Measurements from ENCODE around the gene TRIM72. TPM values are rescaled to one million over a fixed set of nuclear protein-coding genes. Genes with fewer than 3 reads are reported as not detected.

Gene TRIM72
- total RNA-seq, 5 donors from 2014 or later (not counting 1 experiment from before 2014, with no cell fraction given), result 0.03 to 0.09 (median 0.09) TPM; not detected in 2

GRCh38 chr16:31206776-31207175 is 7.1 kb upstream of the TRIM72 start:
- no peaks in the 10 kb centered on the region for H3K9me3 ChIP-seq

GRCh38 chr16:31213342-31213741 is 577 bp upstream of the TRIM72 start:
- no peaks in the 10 kb centered on the region for H3K36me3 ChIP-seq (ENCODE audit: control insufficient read depth in 2 of 2, extremely low read depth in 1 of 2, insufficient read depth in 1 of 2, low read length in 1 of 2)
- ChIA-PET POLR2A (interaction anchor here in 1 of 2 donors (0.6 kb wide), 1 partner anchor 57 kb away, joined by 3 read pairs; no protein-coding TSS in a partner anchor), CTCF (no interaction called here)
- H3K27ac ChIP-seq (ENCODE audit: low read length), result no peak overlapping the region
- ATAC-seq (replicated peaks in 1 of 4) (no peak), DNase-seq (no peak)
- Mint-ChIP-seq H3K36me3 (no peaks in the 10 kb centered on the region), H3K9me3 (no peaks in the 10 kb centered on the region), H3K27ac (no peak overlapping the region), H3K4me1 (peaks cover 16 to 24% (median 17%) of the 10 kb centered on the region in 3 donors), H3K27me3 (peaks cover 19 to 40% of the 10 kb centered on the region in 2 donors), H3K4me3 (peak overlapping the region in 1 of 3 donors; percentile 52)
- H3K4me3 ChIP-seq (ENCODE audit: control insufficient read depth in 1 of 2, extremely low read depth in 1 of 2, low read length in 1 of 2), result no peak overlapping the region
- no peaks in the 10 kb centered on the region for H3K9me3 ChIP-seq
- H3K4me1 ChIP-seq (ENCODE audit: control insufficient read depth in 1 of 2, extremely low read depth in 1 of 2, insufficient read depth in 2 of 2, low read length in 2 of 2), result peaks cover 0 to 26% of the 10 kb centered on the region in 2 experiments
- H3K27me3 ChIP-seq (replicated peaks in 1 of 2; ENCODE audit: control insufficient read depth in 2 of 2, extremely low read depth in 1 of 2, insufficient read depth in 2 of 2, low read length in 1 of 2), result peaks cover 0 to 47% of the 10 kb centered on the region in 2 experiments
- no CpG with 5 or more reads among the region's 1 CpG for WGBS (ENCODE audit: insufficient coverage)

More at GRCh38 chr16:31206776-31207175, 7.1 kb upstream of the TRIM72 start:
- H3K27me3 Mint-ChIP-seq, result no peaks in the 10 kb centered on the region
- Histone ChIP-seq H3K27me3 (replicated peaks in 1 of 2; ENCODE audit: control insufficient read depth in 2 of 2, extremely low read depth in 1 of 2, insufficient read depth in 2 of 2, low read length in 1 of 2) (peaks cover 0 to 8% of the 10 kb centered on the region in 2 experiments), H3K4me3 (ENCODE audit: control insufficient read depth in 1 of 2, extremely low read depth in 1 of 2, low read length in 1 of 2) (no peak overlapping the region), H3K4me1 (ENCODE audit: control insufficient read depth in 1 of 2, extremely low read depth in 1 of 2, insufficient read depth in 2 of 2, low read length in 2 of 2) (peaks cover 0 to 12% of the 10 kb centered on the region in 2 experiments), H3K27ac (ENCODE audit: low read length) (no peak overlapping the region), H3K36me3 (ENCODE audit: control insufficient read depth in 2 of 2, extremely low read depth in 1 of 2, insufficient read depth in 1 of 2, low read length in 1 of 2) (no peaks in the 10 kb centered on the region)
- H3K36me3 Mint-ChIP-seq, result no peaks in the 10 kb centered on the region
- no peak overlapping the region for H3K4me3 Mint-ChIP-seq
- POLR2A ChIA-PET, result no interaction called here
- no peaks in the 10 kb centered on the region for H3K9me3 Mint-ChIP-seq
- peaks cover 10 to 15% (median 11%) of the 10 kb centered on the region in 3 donors for H3K4me1 Mint-ChIP-seq
- WGBS (ENCODE audit: insufficient coverage), result 89% methylated on average over 3 of the region's 6 CpGs
- no peak overlapping the region for H3K27ac Mint-ChIP-seq
- CTCF ChIA-PET, result no interaction called here
- DNase-seq (no peak), ATAC-seq (replicated peaks in 1 of 4) (no peak)

DNA sequence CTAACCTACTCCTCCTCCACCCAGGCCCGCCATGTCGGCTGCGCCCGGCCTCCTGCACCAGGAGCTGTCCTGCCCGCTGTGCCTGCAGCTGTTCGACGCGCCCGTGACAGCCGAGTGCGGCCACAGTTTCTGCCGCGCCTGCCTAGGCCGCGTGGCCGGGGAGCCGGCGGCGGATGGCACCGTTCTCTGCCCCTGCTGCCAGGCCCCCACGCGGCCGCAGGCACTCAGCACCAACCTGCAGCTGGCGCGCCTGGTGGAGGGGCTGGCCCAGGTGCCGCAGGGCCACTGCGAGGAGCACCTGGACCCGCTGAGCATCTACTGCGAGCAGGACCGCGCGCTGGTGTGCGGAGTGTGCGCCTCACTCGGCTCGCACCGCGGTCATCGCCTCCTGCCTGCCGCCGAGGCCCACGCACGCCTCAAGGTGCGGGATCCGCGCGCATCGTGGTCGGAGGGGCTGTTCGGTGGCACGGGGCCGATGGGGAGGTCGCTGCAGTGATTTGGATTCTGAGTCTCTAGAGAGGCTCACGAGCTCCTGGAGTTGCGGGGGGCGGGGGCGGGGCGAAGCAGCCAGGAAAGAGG is 878 bp downstream of the TRIM72 start:
- H3K9me3 Mint-ChIP-seq, result no peaks in the 10 kb centered on the region
- ChIA-PET CTCF (no interaction called here), POLR2A (interaction anchor here in 1 of 2 donors (0.5 kb wide), 1 partner anchor 659 kb away, joined by 7 read pairs; the partner anchor contains the start of gene ZNF267)
- no peak overlapping the region for H3K27ac ChIP-seq (ENCODE audit: low read length)
- H3K36me3 ChIP-seq (ENCODE audit: control insufficient read depth in 2 of 2, extremely low read depth in 1 of 2, insufficient read depth in 1 of 2, low read length in 1 of 2), result no peaks in the 10 kb centered on the region
- peaks cover 27 to 52% of the 10 kb centered on the region in 2 donors for H3K27me3 Mint-ChIP-seq
- H3K27me3 ChIP-seq (replicated peaks in 1 of 2; ENCODE audit: control insufficient read depth in 2 of 2, extremely low read depth in 1 of 2, insufficient read depth in 2 of 2, low read length in 1 of 2), result peaks cover 0 to 61% of the 10 kb centered on the region in 2 experiments
- H3K27ac Mint-ChIP-seq, result no peak overlapping the region
- peak overlapping the region; percentile 20 to 53 for H3K4me3 ChIP-seq (ENCODE audit: control insufficient read depth in 1 of 2, extremely low read depth in 1 of 2, low read length in 1 of 2)
- DNase-seq (peak in 6 of 35 experiments; percentile 9 to 29 (median 20)), ATAC-seq (replicated peaks in 1 of 4) (peak; percentile 41 to 54 (median 50))
- peak overlapping the region; percentile 41 to 74 (median 70) for H3K4me3 Mint-ChIP-seq
- H3K4me1 Mint-ChIP-seq, result peaks cover 16 to 24% (median 17%) of the 10 kb centered on the region in 3 donors
- peaks cover 0 to 26% of the 10 kb centered on the region in 2 experiments for H3K4me1 ChIP-seq (ENCODE audit: control insufficient read depth in 1 of 2, extremely low read depth in 1 of 2, insufficient read depth in 2 of 2, low read length in 2 of 2)
- no peaks in the 10 kb centered on the region for H3K36me3 Mint-ChIP-seq
- no peaks in the 10 kb centered on the region for H3K9me3 ChIP-seq
- 19% methylated on average over 58 of the region's 58 CpGs for WGBS (ENCODE audit: insufficient coverage)

- Mint-ChIP-seq H3K9me3 (no peaks in the 10 kb centered on the region), H3K4me3 (peak overlapping the region; percentile 67 to 74 (median 70)), H3K27me3 (peaks cover 27 to 52% of the 10 kb centered on the region in 2 donors), H3K36me3 (no peaks in the 10 kb centered on the region), H3K4me1 (peaks cover 16 to 24% (median 17%) of the 10 kb centered on the region in 3 donors), H3K27ac (no peak overlapping the region)
- no peaks in the 10 kb centered on the region for H3K9me3 ChIP-seq
- H3K27me3 ChIP-seq (replicated peaks in 1 of 2; ENCODE audit: control insufficient read depth in 2 of 2, extremely low read depth in 1 of 2, insufficient read depth in 2 of 2, low read length in 1 of 2), result peaks cover 0 to 63% of the 10 kb centered on the region in 2 experiments
- H3K4me1 ChIP-seq (ENCODE audit: control insufficient read depth in 1 of 2, extremely low read depth in 1 of 2, insufficient read depth in 2 of 2, low read length in 2 of 2), result peaks cover 0 to 26% of the 10 kb centered on the region in 2 experiments
- no peak overlapping the region for H3K27ac ChIP-seq (ENCODE audit: low read length)
- ChIA-PET CTCF (interaction anchor here in 1 of 2 donors (1.1 kb wide), 1 partner anchor 15 kb away, joined by 3 read pairs; no protein-coding TSS in a partner anchor), POLR2A (interaction anchor here in 1 of 2 donors (0.5 to 0.9 kb wide), 2 partner anchors 18 to 34 kb away, joined by 3 read pairs; no protein-coding TSS in a partner anchor)
- WGBS (ENCODE audit: insufficient coverage), result 3% methylated on average over 59 of the region's 63 CpGs
- ATAC-seq (replicated peaks in 1 of 4) (peak; percentile 39 to 69 (median 46)), DNase-seq (peak in 7 of 35 experiments; percentile 16 to 42 (median 18))
- H3K36me3 ChIP-seq (ENCODE audit: control insufficient read depth in 2 of 2, extremely low read depth in 1 of 2, insufficient read depth in 1 of 2, low read length in 1 of 2), result no peaks in the 10 kb centered on the region
- H3K4me3 ChIP-seq (ENCODE audit: control insufficient read depth in 1 of 2, extremely low read depth in 1 of 2, low read length in 1 of 2), result peak overlapping the region; percentile 20 to 53
Observed at GRCh38 chr16:31215287-31216162, 1.6 kb downstream of the TRIM72 start.

DNA sequence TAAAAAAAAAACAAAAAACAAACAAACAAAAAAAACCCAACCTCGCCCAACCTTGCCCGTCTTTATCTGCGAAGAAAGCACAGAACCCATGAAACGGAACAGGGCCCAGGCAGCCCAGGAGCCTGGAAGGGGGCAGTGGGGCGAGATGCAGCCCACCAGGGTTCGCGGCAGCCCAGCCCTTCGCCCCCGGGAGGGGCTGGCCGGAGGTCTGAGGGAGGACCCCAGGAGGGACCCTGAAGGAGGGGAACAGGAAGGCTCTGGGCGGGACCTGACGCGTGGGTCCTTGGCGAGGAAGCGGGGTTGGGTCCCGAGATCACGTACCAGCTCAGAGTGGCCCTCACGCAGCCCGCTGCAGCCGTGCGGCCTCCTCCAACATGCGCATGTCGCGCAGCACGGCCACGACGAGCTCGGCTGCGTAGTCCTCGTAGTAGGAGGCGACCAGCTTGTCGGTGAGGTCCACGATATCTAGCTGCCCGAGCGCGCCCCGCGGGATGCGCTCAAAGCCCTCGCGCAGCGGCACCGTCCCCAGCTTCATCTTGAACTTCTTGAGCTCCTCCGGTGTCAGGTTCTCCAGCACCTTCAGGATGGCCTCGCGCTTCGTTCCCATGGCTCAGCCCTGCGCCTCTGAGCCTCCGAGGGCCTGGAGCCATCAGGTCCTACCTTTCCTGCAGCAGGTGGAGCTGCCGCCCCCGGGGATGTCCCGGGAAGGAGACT is 2.7 kb downstream of the TRIM72 start, which contains the start of gene PYDC1:
TSS of gene PYDC1 (minus strand) at position 714 of the 714 bp plus-strand sequence. CDS start at position 607, 107 bp downstream.
- H3K9me3 Mint-ChIP-seq, result no peaks in the 10 kb centered on the region
- ChIA-PET CTCF (interaction anchor here in 1 of 2 donors (1.0 to 1.1 kb wide), 2 partner anchors 8 to 16 kb away, joined by 3 read pairs; no protein-coding TSS in a partner anchor), POLR2A (interaction anchor here in 1 of 2 donors (0.9 kb wide), 1 partner anchor 35 kb away, joined by 3 read pairs; no protein-coding TSS in a partner anchor)
- no peak within 1 kb of the TSS for H3K27ac ChIP-seq (ENCODE audit: low read length)
- peaks cover 16 to 23% (median 17%) of the 10 kb centered on the region in 3 donors for H3K4me1 Mint-ChIP-seq
- H3K4me3 ChIP-seq (ENCODE audit: control insufficient read depth in 1 of 2, extremely low read depth in 1 of 2, low read length in 1 of 2), result peak within 1 kb of the TSS; percentile 23 to 53
- no peaks in the 10 kb centered on the region for H3K9me3 ChIP-seq
- DNase-seq (peak in 1 of 35 experiments; percentile 11), ATAC-seq (replicated peaks in 1 of 4) (peak; percentile 25 to 43 (median 35))
- H3K27me3 Mint-ChIP-seq, result peaks cover 36 to 61% of the 10 kb centered on the region in 2 donors
- H3K4me1 ChIP-seq (ENCODE audit: control insufficient read depth in 1 of 2, extremely low read depth in 1 of 2, insufficient read depth in 2 of 2, low read length in 2 of 2), result peaks cover 0 to 26% of the 10 kb centered on the region in 2 experiments
- H3K4me3 Mint-ChIP-seq, result peak within 1 kb of the TSS; percentile 70 to 74 (median 70)
- WGBS (ENCODE audit: insufficient coverage), result 8% methylated on average over 51 of the region's 52 CpGs
- no peaks in the 10 kb centered on the region for H3K36me3 Mint-ChIP-seq
- peaks cover 0 to 72% of the 10 kb centered on the region in 2 experiments for H3K27me3 ChIP-seq (replicated peaks in 1 of 2; ENCODE audit: control insufficient read depth in 2 of 2, extremely low read depth in 1 of 2, insufficient read depth in 2 of 2, low read length in 1 of 2)
- H3K27ac Mint-ChIP-seq, result no peak within 1 kb of the TSS
- H3K36me3 ChIP-seq (ENCODE audit: control insufficient read depth in 2 of 2, extremely low read depth in 1 of 2, insufficient read depth in 1 of 2, low read length in 1 of 2), result no peaks in the 10 kb centered on the region
